ENCODE data around the gene MFSD6.

The MFSD6 gene

DNA sequence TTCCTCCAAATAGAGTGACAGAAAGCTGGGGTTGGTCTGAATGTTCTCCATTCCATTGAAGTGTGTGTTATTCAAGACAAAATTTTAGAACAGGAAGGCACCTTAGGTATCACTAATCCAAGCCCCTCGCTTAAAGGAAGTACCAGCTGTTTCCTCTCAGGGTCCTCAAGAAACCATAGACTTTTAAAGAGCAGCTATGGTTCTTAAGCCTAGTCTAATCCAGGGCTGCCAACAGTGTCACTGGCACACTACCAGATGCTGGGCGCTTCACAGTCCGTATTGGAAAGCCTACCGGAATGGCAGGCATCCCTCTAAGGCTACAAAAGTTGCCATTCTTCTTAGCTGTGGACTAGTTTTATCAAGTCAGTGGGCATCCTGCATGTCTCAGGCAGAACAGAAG is 124.4 kb downstream of the MFSD6 start:
- TF ChIP-seq NFIC (IDR thresholded peaks at IDR 0.05): no peak
- no peak for TF ChIP-seq YY1 (IDR thresholded peaks at IDR 0.05; ENCODE audit: low read depth)
- TF ChIP-seq TCF12 (IDR thresholded peaks at IDR 0.05; ENCODE audit: low read depth): no peak
- no peak for TF ChIP-seq FOXM1 (IDR thresholded peaks at IDR 0.05; ENCODE audit: borderline replicate concordance, low read depth)
- no peak for TF ChIP-seq RAD21 (IDR thresholded peaks at IDR 0.05; ENCODE audit: low read depth)

DNA sequence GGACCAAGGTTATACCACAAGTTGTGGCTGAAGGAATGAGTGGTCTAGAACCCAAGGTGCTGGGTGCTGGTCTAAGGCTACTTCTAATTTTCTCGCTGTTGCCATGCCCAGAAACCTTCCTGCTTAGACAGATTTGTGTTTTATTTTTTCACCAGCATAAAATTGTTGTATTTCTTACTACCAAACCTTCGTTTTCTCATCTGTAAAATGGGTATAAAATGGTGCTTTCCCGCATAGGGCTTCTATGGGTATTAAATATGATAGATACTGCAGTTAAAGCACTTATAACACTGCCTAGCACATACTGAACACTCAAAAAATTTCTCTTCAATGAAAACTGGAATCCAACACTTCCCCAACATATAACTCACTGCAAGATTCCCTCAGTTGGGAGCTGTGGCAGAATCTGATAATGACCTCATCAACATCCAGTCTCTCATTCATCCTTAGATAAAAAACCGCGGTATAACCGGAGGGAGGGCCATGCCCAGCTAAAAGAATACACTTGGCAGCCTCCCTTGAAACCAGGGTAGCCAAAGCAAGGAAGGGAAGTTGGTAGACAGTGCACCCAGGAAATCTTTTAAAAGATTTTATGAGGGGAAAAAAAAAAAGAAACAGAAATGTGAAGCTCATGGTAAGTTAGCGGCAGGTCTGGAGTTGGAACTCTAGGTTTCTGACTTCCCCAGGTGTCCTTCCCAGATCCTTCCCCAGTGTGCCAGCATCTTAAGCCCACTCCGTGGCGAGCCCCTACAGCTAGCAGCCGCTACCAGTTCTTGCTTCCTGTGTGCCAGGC is 125.2 kb downstream of the MFSD6 start:
- TF ChIP-seq, protein P1, sequence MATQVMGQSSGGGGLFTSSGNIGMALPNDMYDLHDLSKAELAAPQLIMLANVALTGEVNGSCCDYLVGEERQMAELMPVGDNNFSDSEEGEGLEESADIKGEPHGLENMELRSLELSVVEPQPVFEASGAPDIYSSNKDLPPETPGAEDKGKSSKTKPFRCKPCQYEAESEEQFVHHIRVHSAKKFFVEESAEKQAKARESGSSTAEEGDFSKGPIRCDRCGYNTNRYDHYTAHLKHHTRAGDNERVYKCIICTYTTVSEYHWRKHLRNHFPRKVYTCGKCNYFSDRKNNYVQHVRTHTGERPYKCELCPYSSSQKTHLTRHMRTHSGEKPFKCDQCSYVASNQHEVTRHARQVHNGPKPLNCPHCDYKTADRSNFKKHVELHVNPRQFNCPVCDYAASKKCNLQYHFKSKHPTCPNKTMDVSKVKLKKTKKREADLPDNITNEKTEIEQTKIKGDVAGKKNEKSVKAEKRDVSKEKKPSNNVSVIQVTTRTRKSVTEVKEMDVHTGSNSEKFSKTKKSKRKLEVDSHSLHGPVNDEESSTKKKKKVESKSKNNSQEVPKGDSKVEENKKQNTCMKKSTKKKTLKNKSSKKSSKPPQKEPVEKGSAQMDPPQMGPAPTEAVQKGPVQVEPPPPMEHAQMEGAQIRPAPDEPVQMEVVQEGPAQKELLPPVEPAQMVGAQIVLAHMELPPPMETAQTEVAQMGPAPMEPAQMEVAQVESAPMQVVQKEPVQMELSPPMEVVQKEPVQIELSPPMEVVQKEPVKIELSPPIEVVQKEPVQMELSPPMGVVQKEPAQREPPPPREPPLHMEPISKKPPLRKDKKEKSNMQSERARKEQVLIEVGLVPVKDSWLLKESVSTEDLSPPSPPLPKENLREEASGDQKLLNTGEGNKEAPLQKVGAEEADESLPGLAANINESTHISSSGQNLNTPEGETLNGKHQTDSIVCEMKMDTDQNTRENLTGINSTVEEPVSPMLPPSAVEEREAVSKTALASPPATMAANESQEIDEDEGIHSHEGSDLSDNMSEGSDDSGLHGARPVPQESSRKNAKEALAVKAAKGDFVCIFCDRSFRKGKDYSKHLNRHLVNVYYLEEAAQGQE (IDR thresholded peaks at IDR 0.05; ENCODE audit: low read depth): no peak
- TF ChIP-seq EP300 (IDR thresholded peaks at IDR 0.05; ENCODE audit: borderline replicate concordance) (no peak), YY1 (IDR thresholded peaks at IDR 0.05; ENCODE audit: low read depth) (no peak), CEBPB (IDR thresholded peaks at IDR 0.05) (no peak), CREB1 (IDR thresholded peaks at IDR 0.05; ENCODE audit: low read depth) (no peak), ZBTB7A (IDR thresholded peaks at IDR 0.05; ENCODE audit: low read depth) (no peak), NFIC (IDR thresholded peaks at IDR 0.05) (no peak), EGR1 (IDR thresholded peaks at IDR 0.05) (no peak), RAD21 (IDR thresholded peaks at IDR 0.05; ENCODE audit: low read depth) (no peak), TAF1 (IDR thresholded peaks at IDR 0.05; ENCODE audit: low read depth) (no peak), TEAD4 (IDR thresholded peaks at IDR 0.05) (no peak), FOXM1 (IDR thresholded peaks at IDR 0.05; ENCODE audit: borderline replicate concordance, low read depth) (no peak), TCF12 (IDR thresholded peaks at IDR 0.05; ENCODE audit: low read depth) (no peak)
- TF ChIP-seq, protein P2, sequence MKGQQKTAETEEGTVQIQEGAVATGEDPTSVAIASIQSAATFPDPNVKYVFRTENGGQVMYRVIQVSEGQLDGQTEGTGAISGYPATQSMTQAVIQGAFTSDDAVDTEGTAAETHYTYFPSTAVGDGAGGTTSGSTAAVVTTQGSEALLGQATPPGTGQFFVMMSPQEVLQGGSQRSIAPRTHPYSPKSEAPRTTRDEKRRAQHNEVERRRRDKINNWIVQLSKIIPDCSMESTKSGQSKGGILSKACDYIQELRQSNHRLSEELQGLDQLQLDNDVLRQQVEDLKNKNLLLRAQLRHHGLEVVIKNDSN (IDR thresholded peaks at IDR 0.05): no peak
- TF ChIP-seq, protein P3, sequence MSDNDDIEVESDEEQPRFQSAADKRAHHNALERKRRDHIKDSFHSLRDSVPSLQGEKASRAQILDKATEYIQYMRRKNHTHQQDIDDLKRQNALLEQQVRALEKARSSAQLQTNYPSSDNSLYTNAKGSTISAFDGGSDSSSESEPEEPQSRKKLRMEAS (IDR thresholded peaks at IDR 0.05): no peak

DNA sequence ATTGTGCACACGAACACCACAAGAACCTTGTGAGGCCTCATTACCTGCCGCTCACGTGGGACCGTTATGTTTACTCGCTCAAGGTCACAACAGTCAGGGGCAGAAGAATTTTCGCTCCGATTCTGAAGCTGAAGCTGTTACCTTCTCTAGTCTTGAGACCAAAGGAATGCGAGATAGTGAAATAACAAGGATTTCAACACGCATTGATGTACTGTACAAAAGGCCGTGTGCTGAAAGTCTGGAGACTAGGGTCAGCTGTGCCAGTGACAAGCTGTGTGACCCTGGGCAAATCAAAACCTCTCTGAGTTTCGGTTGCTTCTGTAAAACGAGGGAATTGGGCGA is 125.8 kb downstream of the MFSD6 start:
- no peak for TF ChIP-seq ZBTB7A (IDR thresholded peaks at IDR 0.05; ENCODE audit: low read depth)

DNA sequence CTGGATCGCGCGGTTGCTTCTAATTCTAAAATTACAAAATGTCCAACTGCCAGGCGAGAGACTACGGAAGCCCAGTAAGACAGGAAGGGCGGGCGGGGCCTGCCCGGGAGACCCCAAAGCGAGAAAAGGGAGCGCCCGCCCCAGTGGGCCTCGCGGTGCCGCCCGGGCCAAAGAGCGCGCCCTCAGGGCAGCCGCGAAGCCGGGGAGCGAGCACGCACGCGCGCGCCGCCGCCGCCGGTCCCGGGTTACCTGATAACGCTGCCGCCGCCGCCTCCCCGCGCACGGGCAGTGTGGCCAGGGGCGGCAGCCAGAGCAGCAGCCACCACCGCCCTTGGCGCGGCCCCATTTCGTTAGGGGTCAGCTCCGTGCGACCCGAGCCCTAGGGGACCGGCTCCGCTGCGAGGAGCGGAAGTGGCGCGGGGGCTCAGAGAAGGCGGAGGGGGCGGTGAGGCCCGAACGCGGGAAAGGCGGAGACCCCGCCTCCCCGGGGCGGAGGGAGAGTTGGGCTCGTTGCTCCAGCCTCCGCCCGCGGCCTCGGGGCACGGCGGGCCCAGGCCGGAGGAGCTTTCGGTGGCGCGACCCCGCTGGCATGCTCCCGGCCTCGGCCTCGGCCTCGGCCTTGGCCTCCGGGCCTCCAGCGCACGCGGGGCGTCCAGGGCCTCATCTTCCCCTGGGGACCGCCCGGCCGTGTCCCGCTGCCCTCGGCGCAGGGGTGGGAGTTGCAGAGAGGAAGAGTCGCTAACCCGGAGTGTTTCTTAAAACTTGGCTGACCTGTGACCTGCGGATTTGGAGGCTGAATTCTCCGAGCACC is 126.4 kb downstream of the MFSD6 start, which contains the start of gene NEMP2:
NEMP2 (minus strand) TSS at position 413 of the 811 bp plus-strand sequence; CDS start at position 346, 67 bp downstream.
- TF ChIP-seq TCF12 (IDR thresholded peaks at IDR 0.05; ENCODE audit: low read depth) (peak; percentile 46; the same call in 1 of the 2 replicates), YY1 (IDR thresholded peaks at IDR 0.05; ENCODE audit: low read depth) (no peak), ZBTB7A (IDR thresholded peaks at IDR 0.05; ENCODE audit: low read depth) (peak; percentile 98), FOXM1 (IDR thresholded peaks at IDR 0.05; ENCODE audit: borderline replicate concordance, low read depth) (no peak), CREB1 (IDR thresholded peaks at IDR 0.05; ENCODE audit: low read depth) (no peak), NFIC (IDR thresholded peaks at IDR 0.05) (no peak), RAD21 (IDR thresholded peaks at IDR 0.05; ENCODE audit: low read depth) (no peak), EGR1 (IDR thresholded peaks at IDR 0.05) (peak; percentile 43; the same call in 1 of the 2 replicates), CEBPB (IDR thresholded peaks at IDR 0.05) (no peak), EP300 (IDR thresholded peaks at IDR 0.05; ENCODE audit: borderline replicate concordance) (peak; percentile 48), TEAD4 (IDR thresholded peaks at IDR 0.05) (no peak; the same call in 1 of the 2 replicates), TAF1 (IDR thresholded peaks at IDR 0.05; ENCODE audit: low read depth) (no peak)
- TF ChIP-seq, protein P3 (IDR thresholded peaks at IDR 0.05): peak; percentile 88
- TF ChIP-seq, protein P1 (IDR thresholded peaks at IDR 0.05; ENCODE audit: low read depth): no peak
- TF ChIP-seq, protein P2 (IDR thresholded peaks at IDR 0.05): no peak

DNA sequence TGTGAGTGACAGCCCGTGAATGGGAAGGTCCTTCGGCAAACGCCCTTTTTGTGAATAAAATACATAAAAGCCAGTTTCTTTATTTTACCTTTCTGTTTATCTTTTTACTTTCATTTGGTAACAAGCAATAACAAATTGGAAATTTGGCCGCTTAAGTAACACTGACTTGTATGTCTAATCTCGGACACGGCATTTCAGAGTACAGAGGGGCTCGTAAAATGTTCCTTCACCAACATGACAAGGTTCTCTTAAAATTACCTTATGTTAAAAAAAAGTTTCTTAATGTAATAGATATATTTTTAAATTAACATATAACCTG is 126.9 kb downstream of the MFSD6 start:
- TF ChIP-seq NFIC (IDR thresholded peaks at IDR 0.05) (no peak), RAD21 (IDR thresholded peaks at IDR 0.05; ENCODE audit: low read depth) (no peak), TCF12 (IDR thresholded peaks at IDR 0.05; ENCODE audit: low read depth) (no peak), CREB1 (IDR thresholded peaks at IDR 0.05; ENCODE audit: low read depth) (no peak), TEAD4 (IDR thresholded peaks at IDR 0.05) (no peak), EP300 (IDR thresholded peaks at IDR 0.05; ENCODE audit: borderline replicate concordance) (no peak), FOXM1 (IDR thresholded peaks at IDR 0.05; ENCODE audit: borderline replicate concordance, low read depth) (no peak), ZBTB7A (IDR thresholded peaks at IDR 0.05; ENCODE audit: low read depth) (no peak), TAF1 (IDR thresholded peaks at IDR 0.05; ENCODE audit: low read depth) (no peak), CEBPB (IDR thresholded peaks at IDR 0.05) (no peak), YY1 (IDR thresholded peaks at IDR 0.05; ENCODE audit: low read depth) (no peak), EGR1 (IDR thresholded peaks at IDR 0.05) (no peak)
- TF ChIP-seq, protein P2 (IDR thresholded peaks at IDR 0.05): no peak
- TF ChIP-seq, protein P3 (IDR thresholded peaks at IDR 0.05): no peak
- TF ChIP-seq, protein P1 (IDR thresholded peaks at IDR 0.05; ENCODE audit: low read depth): no peak

Data from Ishikawa (cell line).